Dermis microvascular lymphatic vessel endothelial cell (primary cell): ENCODE data around the gene RAMP3. TPM values are rescaled to one million over a fixed set of nuclear protein-coding genes. Genes with fewer than 3 reads are reported as not detected.

ENCODE experiments used
- DNase-seq, 2 donors: peaks; one replicate each; pipeline versions ENCODE4 v3.0.0 to v3.0.0-alpha.2; 2010; ENCODE audit warnings: low read depth in 2 of 2
- total RNA-seq: library from RNA; depleted of rRNA; stranded (reverse); fragments of >200 nt; gene quantifications from 2 replicates; pipeline ENCODE4 v1.2.1, GENCODE V29; 2014

RAMP3 gene
- total RNA-seq, 1 donor from 2014 or later, result 32.3 TPM

DNA sequence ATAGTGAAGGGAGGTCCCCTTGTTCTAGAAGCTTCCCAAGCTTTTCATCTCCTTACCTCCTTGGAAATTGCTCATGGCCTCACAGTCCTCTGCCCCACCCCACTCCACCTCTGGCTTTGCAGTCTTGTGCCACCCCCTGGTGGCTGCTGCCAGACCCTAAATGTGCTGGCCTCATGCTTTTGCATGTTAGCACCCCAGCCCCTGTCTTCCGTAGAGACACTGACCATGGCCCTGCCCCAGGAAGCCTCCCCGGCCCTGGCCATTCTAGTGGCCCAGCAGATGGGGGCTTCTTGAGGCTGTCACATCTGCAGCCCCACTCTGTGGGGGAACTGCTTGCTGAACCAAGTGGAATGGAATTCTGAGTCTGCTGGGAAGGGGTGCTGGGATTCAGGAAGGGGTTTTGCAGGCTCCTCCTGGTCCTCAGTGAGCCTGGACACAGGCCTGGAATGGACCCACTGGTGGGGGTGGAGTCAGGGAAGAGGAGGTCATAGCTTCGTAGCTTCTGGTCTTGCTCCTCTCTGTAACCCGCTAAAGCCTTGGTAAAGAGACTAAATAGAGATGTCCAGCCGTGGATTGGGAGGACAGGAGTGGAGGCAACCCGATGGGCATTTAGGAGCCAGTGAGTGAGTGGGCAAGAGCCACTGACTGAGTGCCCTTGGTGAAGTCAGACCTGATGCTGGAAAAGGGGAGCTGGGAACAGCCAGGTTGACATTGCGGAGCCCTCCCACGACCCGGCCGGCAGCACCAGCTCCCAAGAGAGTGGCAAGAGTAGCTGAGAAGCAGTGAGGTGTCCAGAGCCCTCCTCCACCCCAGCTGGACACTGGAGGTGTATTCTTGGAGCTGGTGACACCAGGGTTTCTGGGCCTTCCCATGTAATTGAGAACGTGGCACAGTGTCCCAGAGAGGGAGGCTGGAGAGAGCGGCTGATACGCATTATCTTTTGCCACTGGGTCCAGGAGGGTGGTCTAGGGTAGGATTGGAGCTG is 20.9 kb downstream of the RAMP3 start:
- no peak for DNase-seq

- DNase-seq, result no peak
Measured at GRCh38 chr7:45179666-45180065, 22.1 kb downstream of the RAMP3 start.

DNA sequence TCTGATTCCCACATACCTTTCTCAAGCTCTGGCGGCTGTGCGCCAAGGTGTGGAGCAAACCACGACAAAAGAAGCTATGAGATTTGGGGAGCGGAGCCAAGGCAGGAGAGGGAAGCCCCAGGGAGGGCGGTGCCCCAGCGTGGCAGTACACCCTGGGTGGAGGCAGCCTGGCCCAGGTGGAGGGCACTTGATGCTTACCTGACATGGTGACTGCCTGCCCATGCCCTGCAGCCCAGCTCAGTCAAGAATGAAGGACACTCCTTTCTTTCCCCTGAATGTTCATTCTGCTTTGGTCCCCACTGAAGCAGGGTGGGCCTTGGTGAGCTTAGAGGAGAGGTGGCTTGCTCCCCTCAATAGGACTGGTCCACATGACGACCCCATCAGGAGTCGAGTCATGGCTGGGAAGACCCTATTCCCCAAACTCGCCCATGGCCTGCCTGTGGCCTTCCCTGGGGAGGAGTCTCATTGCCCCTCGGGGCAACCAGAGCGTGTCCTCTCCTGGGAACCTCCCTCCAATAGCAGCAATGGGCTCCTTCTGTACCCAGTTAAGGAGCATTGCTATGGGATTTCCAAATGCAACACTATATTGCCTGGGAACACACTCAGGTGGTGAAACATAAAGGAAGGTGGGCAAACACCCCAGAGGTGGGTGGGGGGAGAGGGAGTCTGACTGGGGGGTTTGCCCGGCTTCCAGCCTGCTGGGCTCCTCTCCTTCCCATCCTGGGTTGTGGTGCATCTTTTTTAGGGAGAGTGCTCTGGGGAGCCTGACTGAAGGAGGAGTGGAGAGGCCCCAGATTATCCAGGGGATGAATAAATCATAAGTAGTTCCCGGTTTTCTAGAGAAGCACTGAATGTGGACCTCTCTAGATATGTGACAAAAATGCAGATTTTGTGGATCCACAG is 22.7 kb downstream of the RAMP3 start:
- DNase-seq, result no peak

DNA sequence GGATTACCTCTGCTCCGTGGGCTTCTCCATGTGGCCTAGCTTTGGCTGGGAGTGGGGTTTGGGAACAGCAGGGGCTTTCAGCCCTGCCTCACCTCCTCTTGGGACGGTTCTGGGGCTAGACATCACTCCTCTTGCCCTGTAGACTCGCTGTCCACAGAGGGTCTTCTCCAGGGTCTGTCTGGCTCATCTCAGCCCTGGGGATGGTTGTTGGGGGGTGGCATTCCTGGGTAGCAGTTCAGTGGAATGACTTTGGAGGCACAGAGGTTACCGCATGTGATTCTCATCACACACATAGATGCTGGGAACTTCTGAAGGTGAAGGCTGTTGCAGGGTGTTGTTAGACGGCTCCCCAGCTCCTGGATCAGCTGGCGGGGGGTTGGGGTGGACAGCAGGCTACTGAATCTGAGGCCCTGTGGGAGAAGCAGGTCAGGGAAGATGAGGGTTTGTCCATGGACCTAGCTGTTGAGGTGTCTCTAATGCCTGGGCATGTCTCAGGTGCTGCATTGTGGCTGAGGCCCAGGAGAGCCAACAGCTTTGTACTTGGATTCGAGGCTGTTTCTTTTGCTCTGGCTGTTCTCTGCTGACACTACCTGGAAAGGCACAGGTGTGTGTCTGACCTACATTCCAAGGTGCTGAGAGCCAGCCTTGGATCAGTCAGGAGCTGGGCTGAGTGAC is 23.8 kb downstream of the RAMP3 start:
- DNase-seq, result no peak

DNA sequence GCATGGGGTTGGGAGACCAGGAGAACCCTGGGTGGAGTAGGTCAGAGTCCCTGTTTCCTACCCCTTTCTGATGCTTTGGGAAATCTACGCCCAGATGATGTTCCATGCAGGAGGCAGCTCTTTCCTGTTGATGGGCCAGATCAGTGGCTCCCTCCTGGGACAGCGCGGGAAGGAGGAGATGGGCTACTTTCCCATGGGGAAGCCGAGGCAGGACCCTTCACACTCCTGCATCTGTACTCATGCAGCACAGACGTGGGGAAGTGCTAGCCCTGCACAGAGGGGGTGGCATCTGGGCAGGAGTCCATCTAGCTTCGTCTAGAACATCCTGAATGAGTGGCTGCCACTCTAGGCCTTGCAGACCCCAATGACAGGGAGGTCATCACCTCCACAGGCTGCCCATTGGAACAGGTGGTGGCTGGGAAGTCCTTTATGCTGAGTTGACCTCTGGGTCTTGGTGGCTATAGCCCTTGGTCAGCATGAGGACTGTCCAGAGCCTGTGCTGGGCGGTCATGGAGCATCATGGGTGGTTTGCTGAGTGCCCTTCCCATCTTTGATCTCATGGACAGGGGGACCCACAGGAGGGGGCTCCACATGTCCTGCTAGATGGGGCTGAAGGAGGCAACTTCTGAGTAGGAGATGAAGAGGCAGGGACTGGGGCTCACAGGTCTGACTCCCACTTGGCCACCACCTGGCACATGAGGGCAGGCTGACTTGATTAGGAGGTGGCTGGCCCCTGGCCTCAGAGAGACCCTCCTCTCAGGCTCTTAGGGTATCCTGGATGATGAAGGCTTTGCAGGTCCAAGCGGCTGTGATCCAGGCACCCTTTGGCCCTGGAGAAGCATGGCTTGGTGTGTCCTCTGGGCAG is 24.6 kb downstream of the RAMP3 start:
- DNase-seq, result no peak

DNA sequence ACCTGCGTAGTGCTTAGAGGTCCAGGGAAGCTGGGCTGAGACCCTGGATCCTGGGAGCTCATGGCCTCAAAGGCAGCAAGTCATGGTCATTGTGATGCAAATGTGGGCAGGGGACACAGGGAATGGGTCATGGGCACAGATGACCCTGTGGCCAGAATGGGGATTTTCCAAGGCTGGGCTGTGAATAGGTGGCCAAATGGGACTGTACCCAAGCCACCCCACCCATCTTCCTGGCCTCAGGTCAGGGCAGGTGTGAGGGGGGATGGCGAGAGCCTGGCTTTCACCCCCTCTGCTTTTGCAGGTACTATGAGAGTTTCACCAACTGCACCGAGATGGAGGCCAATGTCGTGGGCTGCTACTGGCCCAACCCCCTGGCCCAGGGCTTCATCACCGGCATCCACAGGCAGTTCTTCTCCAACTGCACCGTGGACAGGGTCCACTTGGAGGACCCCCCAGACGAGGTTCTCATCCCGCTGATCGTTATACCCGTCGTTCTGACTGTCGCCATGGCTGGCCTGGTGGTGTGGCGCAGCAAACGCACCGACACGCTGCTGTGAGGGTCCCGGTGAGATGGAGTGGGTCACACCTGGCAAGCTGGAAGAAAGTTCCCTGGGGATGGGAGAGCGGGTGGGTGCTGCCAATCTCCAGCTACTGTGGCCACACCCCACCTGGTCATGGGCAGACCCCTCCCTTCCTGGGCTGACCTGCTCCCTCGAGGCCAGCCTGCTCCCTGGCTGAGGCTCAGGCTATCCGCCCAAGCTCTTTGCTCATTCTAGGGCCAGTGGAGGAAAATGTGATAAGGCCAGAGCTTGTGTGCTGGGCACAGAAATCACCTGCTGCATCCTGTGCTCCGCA is 25.5 kb downstream of the RAMP3 start:
- no peak for DNase-seq

DNA sequence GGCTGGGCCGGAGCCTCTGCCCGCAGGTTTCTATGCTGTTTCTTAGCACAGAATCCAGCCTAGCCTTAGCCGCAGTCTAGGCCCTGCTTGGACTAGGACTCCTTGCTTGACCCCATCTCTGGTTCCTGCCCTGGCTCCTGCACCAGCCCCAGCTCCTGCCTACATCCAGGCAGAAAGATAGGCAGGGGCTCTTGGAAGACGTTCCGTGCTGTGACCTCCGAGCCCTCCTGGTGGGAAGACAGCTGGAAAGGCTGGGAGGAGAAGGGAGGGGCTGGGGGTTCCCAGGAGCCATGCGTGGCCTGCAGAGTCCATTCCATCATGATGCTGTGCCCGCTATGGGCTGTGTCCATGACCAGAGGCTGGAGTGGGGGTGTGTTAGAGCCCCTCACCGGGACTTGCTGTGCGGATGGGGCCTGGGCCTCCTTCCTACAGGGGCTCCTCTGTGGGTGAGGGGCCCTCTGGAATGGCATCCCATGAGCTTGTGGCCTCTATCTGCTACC is 26.2 kb downstream of the RAMP3 start:
- DNase-seq, result no peak

DNA sequence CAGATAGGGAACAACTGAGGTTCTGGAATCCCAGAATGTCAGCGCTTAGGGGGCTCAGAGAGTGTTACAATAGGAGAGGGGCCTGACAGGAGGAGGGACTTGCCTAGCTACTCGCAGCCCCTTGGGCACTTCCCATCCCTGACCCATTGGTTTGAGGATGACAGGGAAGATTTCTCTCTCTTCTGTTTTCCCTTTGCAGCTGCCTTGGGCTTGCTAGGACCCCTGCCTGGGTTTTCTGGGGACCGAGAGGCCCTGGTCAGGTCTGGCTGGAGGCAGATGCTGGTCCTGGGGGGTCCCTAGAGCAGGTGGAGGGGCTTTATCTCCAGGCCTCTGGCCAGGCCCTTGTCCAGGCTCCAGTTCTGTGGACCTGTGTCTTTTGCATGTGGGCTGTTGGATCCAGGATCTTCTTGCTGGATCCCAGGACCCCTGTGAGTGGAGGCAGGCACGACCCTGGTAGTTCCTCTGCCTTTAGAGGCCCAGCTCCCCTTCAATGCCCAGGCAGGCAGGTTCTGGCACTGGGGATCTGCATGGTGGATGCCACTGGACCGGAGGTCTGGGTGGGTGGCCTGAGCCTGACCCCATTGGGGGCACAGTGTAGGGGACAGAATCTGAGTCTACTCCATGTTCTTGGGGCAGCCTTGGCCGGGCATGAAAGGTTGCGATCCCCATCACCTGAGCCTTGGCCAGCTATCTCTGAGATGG is 26.9 kb downstream of the RAMP3 start:
- no peak for DNase-seq

GRCh38 chr7:45185028-45185863 is 27.7 kb downstream of the RAMP3 start:
- no peak for DNase-seq

DNA sequence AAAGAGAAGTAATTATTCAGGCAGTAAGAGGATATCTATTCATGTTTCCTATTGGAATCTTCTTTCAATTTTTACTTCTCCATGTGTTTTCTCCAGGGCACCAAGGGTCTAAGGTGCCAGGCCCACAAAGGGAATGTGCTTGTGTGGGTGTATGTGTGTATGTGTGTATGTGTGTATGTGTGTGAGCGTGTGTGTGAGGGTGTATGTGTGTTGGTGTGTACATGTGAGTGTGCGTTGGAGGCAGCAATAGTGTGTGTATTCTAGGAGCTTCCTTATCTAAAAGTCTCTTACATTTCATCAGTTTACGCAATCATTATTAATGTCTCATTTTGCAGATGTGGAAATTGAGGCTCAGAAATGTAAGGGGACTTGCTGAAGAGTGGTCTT is 28.3 kb downstream of the RAMP3 start:
- DNase-seq, result no peak

DNA sequence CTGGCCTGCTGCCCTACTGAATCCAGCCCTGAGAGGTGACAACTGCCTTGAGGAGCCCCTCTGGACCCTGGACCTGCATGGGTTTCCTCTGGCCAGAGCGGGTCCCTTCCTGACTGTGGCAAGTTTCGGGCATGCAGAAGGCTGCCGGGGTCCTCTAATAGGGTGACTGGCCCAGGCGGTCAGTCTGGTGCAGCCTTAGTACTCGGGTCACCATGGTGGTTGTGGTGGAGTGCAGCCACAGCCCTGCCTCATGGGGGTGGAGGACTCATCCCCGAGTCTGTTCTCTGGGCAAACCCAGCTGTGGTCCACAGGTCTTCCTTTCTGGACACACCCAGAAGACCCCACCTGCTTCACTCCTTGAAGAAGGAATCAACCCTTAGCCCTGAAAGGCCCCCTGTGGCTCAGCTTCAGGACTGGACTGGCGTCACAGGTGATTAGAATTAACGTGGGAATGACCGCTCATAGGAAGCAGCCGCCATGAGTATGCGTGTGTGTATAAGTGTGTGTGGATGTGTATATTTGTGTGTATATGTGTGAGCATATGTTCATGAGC is 28.7 kb downstream of the RAMP3 start:
- DNase-seq, result no peak

DNA sequence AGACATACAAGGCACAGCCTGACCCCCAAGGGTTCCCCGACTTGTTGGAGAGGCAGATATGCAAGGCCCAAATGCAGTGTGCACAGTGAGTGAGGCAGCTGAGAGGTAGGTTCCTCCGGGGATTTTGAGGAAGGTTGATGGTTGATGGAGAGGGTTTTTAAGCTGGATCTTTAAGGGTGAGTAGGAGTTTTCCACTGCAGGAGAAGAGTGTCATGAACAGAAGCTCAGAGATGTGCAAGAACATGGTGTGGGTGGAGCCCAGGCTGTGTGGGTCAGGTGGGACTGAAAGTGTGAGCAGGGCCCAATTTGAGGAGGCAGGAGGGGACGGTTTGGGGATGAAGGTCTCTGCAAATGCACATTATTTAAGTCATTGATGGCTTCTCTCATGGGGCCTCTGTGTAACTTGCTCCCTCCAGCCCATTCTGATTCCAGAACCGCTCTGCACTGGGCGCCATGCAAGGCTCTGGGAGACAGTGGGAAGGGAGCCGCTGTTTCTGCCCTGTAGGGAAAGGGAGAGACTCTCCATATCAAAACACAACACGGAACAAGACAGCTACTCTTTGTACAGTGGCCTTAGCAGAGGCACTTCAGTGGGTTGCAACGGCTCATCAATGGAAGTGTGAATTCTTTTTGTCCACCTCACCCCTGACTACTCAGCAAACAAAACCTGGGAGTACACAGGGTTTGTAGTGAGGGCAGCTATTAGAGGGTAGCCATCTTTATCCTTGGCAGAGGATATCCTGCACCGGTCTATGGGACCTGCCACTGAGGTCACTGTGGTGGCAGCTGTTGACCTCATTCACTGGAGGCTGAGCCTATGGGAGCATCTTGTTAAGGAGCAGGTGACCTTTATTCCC is 29.7 kb downstream of the RAMP3 start:
- no peak for DNase-seq

DNA sequence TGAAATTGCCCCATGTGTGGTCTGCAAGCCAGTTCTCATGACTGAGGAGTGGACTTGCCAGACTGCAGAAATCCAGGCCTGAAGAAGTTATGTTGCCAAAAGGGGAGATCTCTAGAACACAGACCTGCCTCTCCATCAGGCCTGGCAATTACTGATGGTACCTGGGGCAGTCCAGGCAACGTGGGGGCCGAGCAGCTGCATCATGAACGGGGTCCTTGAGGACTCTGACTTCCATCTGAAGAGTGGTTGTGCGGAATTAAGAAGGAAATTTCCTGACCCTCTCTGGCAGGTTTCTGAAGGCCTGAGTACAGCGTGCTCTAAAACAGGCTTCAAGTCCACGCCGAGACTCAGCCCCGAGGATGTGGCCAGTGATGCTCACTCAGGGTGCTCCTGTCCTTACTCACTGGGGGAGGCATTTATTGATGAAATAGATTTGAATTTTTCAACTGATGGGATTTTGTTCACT is 30.4 kb downstream of the RAMP3 start:
- DNase-seq, result no peak

DNA sequence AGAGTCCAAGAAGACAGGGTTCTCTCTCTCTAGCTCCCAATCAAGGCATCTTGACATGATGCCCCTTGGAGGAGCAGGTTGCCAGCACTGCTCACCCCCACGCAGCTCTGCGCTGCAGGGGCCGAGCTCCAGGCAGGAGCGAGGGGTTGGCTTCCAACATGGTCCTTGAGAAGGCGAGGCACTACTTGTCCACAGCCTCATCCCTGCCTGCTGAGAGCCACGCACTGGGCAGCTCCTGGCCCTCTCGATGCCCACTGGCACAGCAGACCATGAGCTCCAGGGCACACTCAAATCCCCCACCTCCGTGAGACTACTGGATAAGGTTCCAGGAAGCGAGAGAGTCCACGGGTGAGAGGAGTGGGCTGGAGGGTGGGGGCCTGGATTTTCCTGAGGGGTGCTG is 31.1 kb downstream of the RAMP3 start:
- no peak for DNase-seq

- no peak for DNase-seq
Measured at GRCh38 chr7:45189151-45189970, 31.8 kb downstream of the RAMP3 start.
